ENCODE measurements around the gene B4GALNT1.

DNA sequence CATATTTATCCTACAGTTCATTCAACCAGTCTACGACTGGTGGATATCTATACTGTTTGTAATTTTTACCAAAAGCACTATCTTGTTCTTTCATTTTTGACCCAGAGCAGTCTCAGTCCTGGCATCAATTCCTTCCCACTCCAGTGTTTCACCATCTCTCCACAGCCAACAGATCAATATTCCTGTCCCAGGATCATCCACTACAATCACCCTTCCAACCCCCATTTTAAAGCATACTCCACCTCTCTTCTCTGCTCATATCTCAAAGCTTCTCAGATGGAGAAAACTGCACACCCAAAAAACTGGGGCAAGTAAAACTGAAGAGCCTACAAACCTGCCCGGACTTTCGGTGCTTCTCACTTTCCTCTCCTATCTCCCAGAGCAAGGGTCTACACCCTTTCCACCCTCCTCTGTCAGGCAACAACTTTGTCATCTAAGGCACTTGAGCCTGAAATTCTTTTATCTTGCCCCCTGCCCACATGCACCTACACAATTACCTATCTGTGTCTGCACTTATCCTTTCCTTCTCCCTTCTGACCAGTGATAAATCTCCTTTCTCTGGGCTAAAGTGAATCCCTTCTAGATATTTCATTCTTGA, 46.1 kb downstream of the B4GALNT1 start:
- TF ChIP-seq CTCF (conservative IDR thresholded peaks at IDR 0.05 in 1 of 2, IDR thresholded peaks at IDR 0.05 in 1 of 2; ENCODE audit: low read depth in 1 of 2, low read length in 2 of 2) (no peak), EZH2 (IDR thresholded peaks at IDR 0.05; ENCODE audit: low read length, missing control alignments) (no peak)

Data from fibroblast of lung (primary cell).